NCI-H1417 (cell line): ENCODE measurements around the gene ALDH3A2.
A peak's percentile ranks its signal among the peaks of the same experiment; 100 is the strongest.
"Not testable (repeated sequence)": the region's sequence is repeated elsewhere in the genome, so short reads cannot be mapped to it uniquely, and the experiment has no call there.

Source experiments
- DNase-seq, 3 experiments: peaks; one replicate each; lab custom pipeline; 2025; lab: John Stamatoyannopoulos, UW

Gene ALDH3A2

GRCh38 chr17:19678581-19679453 lies 30.3 kb downstream of the ALDH3A2 start:
- DNase-seq = no peak

DNA sequence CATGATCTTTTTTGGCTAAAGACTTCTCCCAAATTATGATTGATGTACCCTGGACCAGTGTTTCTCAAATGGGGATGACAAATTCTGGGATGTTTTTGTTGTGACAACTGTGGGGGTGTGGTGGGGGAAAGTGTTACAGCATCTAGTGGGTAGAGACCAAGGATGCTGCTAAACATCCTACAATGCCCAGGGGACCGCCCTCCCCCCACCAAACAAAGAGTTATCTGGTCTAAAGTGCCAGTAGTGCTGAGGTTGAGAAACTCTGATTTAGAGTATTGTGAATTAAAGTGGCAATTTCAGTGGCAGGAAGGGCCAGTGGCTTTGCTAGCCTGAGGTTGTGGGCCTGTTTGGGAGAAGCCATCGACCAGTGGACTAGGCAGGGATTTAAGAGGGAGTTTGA lies 34.6 kb downstream of the ALDH3A2 start:
- DNase-seq = no peak

GRCh38 chr17:19684909-19685580 lies 36.5 kb downstream of the ALDH3A2 start:
- DNase-seq = not testable (repeated sequence)

DNA sequence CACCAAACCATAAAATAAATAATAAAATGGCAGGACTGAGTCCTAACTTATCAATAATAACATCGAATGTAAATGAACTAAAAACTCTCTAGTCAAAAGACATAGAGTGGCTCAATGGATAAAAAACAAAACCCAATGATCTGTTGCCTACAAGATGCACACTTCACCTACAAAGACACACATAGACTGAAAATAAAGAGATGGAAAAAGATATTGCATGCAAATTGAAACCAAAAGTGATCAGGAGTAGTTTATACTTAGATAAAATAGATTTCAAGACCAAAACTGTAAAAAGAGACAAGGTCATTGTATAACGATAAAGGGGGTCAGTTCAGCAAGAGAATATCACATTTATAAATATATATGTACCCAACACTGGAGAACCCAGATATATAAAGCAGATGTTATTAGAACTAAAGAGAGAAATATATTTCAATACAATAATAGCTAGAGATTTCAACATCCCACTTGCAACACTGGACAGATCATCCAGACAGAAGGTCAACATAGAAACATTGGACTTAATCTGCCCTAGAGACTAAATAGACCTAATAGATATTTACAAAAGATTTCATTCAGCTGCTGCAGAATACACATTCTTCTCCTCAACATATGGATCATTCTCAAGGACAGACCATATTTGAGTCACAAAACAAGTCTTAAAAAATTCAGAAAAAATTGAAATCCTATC lies 38.0 kb downstream of the ALDH3A2 start:
- no peak for DNase-seq

GRCh38 chr17:19702217-19702641 lies 53.7 kb downstream of the ALDH3A2 start:
- no peak for DNase-seq

- no peak for DNase-seq
Observed at GRCh38 chr17:19703106-19703827, 54.7 kb downstream of the ALDH3A2 start.

- no peak for DNase-seq
Observed at GRCh38 chr17:19703828-19704613, 55.5 kb downstream of the ALDH3A2 start.

DNA sequence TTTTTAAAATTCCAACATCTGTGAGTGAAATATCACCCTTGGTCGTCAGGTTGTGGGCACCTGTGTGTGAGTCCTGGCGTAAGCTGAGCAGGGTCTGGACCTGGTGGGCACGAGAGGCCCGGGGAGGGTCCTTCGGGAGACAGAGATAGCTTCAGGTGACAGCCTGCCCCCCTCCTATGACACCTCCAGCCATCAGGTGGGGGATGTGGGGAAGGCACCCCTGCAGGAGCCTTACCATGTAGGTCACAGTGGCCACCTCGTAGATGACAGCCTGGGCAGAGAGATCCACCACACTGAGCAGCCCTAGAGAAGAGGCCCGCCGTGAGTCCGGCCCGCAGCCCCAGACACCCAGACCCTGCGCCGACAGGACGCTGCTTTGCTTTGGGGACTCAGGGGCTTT lies 56.6 kb downstream of the ALDH3A2 start:
- no peak for DNase-seq

GRCh38 chr17:19705771-19706770 lies 57.5 kb downstream of the ALDH3A2 start:
- peak in 1 of 3 experiments; percentile 2 for DNase-seq

DNA sequence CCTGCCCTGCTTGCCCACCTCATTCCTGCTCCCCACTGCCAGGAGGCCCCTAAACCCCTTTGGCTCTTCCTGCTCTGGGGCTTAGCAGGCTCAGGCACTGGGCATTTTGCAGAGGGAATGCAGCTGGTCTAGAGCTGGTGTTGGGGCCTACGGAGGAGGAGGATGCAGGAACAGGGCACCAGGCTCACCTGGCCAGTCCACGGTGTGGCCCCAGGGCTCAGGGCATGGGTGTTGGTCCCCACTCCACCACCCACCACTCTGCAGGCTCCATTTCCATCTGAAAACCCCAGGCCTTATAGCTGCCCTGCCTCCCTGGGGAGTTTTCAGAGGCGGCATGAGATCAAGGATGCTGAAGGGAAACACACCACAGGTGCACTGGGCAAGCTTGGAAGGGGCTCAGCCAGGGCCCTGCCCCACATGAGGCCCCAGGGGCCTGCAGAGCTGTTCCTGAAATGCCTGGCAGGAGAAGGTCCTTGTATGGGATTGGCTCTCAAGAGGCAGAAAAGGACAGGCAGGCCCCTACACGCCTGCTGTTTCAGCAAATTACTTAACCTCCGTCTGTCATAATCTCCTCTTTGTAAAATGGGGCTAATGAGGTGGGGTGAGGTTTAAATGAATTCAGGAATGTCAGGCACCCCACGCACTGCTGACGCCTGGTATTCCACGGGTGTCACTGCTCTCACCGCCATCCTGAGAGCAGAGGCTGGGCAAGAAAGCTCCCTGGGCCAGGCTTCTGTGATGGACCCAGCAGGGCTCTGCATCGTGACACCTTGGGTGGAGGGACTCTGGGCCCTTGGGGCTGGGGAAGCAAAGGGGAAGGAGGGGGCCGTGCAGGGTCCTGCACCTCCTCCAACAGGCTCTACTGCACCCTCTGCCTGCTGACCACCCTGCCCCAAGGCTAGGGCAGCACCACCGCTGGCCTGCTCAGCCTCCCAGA lies 58.5 kb downstream of the ALDH3A2 start:
- DNase-seq = peak; percentile 37 to 71 (median 54)

GRCh38 chr17:19707728-19708221 lies 59.2 kb downstream of the ALDH3A2 start:
- DNase-seq = no peak

DNA sequence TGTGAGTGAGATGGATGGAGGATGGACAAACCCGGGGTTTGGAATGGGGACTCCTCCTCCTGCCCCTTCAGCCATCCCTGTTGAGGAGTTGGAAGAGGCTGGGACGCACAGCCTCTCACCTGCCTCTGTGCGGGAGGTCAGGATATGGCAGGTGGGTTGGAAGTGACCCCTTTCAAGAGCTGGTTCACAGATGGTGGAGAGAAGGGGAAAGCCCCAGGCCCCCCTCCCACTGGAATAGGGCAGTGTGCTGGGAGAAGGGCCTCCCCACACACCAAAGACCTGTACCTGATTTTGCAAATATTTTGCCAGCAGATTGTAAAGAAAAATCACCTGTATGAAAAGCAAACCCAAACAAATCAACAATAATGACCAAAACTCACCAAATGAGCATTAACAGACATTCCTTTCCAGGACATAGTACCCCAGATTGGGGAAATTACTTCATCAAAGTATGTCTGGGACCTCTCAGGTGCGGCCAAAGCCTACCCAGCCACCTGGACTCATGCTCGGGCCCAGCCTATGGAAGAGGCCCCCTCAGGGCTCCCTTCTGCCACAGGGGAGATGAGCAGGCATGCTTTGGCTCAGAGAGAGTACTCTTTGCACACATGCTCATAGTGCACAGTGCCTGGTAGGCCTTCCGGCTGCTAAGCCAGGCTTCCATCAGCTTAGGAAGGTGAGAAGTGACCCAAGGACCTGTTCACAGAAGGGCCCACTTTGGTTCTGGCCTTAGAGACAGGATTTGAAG lies 60.1 kb downstream of the ALDH3A2 start:
- no peak for DNase-seq

- DNase-seq = no peak
Observed at GRCh38 chr17:19709841-19710240, 61.3 kb downstream of the ALDH3A2 start.

DNA sequence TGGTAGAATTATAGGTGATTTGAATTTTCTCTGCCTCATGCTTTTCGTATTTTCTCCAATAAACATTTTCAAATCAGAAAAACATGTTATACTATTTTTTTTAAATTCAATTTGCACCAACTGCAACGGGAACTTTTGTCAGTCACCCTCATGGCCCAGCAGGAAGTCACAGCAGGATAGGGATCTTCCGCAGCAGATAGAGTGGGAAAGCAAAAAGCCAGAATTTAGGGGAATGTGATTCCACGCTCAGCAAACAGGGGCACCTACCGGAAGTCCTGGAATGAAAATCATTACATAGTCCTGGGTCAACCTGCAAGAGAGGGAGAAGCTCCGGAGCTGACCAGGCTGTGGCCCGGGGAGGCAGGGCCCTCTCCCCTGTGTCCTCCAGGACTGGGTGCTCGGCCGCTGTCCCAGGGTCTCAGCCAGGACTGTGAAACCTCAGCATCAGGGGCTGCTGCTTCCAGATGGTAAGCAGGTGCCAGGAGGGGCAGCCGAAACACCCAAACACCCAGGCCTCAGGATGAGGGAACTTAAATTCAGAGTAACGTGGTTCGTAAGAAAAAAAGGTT lies 64.0 kb downstream of the ALDH3A2 start:
- DNase-seq = no peak

- no peak for DNase-seq
Observed at GRCh38 chr17:19713462-19713861, 64.9 kb downstream of the ALDH3A2 start.

DNA sequence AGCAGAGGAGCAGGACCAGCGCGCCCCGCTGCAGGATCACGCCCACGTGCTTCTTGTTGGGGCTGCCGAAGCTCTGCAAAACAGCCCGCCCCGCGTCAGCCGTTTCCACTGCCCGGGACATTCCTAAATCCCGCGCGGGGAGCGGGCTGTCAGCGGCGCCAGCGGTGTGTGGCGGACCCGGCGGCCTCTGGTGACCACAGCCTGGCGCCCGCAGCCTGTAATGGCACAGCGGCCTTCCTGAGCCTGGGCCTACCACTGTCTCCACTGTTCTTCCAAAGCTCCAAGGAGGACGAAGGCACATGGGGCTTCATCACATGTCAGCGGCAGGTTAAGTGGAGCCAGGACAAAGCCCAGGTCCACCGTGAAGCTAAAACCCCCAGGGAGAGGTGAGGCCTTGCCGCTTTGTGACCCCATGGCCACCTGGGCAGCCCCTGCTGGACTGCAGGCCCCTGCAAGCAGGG lies 65.4 kb downstream of the ALDH3A2 start:
- no peak for DNase-seq
